GM20000 (cell line): ENCODE data around the gene PCDH17.

ENCODE experiments used
- DNase-seq: peaks from one replicate; pipeline ENCODE4 v3.0.0; 2012; ENCODE audit warnings: low spot score
- CTCF ChIP-seq: IDR thresholded peaks from 2 replicates; pipeline ENCODE4 v1.5.1; 2012; ENCODE audit warnings: mild to moderate bottlenecking, control low read depth; ENCODE audit errors: extremely low read depth, missing control alignments

The PCDH17 gene

DNA sequence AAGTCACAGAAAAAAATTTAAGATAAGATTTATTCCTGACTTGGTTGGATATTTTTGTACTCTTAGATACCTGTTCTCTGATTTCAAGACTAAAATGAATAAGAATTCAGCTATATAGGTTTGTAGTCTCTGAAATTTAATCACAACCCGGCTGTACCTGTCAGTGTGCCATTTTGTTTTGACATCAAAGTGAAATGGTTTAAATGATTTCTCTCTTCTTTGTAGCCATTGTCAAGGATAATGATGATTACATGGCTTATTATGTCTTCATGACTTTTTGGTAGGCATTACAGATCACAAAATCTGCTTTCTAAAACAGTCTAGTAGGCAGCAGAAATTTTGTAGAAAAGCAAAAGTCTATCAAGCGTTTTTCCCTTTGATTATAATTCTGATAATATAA is 72.5 kb downstream of the PCDH17 start:
- no peak for TF ChIP-seq CTCF
- no peak for DNase-seq

DNA sequence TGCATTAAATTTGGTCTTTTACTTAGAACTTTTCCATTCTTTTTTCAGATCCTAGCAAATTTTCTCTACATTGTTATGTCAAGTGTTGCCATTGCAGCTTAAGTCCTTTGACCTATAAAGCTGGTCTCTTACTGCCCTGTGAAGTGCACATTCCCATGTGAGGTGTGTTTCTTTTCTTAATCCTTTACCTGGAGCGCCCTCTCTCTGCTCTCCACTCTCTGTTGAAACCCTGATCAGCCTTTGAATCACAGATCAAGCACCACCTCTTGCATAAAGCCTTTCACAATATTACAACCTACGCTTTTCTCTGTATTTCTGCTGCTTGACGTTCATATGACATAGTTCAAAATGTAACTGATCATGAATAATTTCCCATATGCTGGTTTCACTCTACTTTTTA is 84.8 kb downstream of the PCDH17 start:
- no peak for DNase-seq
- no peak for TF ChIP-seq CTCF

DNA sequence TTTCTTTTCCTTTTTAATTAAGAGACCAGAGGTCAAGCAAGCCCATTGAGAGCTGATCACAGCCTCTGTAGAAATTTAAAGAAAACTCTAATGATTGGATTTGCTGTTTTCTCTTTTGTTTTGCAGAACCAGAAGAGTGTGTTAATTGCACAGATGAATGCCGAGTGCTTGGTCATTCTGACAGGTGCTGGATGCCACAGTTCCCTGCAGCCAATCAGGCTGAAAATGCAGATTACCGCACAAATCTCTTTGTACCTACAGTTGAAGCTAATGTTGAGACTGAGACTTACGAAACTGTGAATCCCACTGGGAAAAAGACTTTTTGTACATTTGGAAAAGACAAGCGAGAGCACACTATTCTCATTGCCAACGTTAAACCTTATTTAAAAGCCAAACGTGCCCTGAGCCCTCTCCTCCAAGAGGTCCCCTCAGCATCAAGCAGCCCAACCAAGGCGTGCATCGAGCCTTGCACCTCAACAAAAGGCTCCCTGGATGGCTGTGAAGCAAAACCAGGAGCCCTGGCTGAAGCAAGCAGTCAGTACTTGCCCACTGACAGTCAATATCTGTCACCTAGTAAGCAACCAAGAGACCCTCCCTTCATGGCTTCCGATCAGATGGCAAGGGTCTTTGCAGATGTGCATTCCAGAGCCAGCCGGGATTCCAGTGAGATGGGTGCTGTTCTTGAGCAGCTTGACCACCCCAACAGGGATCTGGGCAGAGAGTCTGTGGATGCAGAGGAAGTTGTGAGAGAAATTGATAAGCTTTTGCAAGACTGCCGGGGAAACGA is 93.1 kb downstream of the PCDH17 start:
- TF ChIP-seq CTCF = no peak
- DNase-seq = no peak

DNA sequence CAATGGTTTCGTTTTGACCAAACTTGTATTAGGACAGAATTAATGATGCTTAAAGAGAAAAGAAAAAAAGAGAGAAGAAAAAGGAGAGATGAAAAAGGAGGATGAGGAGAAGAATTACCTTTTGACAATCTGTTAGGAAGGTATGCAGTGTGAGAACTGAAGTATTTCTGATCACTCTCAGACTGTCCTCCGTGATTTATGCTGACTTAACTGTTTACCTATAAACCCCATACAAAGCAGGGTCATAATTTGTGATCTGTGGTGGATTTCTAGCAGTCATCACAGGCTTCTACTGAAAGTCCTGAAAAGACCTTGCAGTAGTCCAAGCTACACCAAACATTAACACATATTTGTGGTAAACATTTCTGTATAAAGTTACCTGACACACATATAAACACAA is 93.9 kb downstream of the PCDH17 start:
- DNase-seq = no peak
- TF ChIP-seq CTCF = no peak

- TF ChIP-seq CTCF = no peak
- no peak for DNase-seq
Observed at GRCh38 chr13:57726981-57727380, 95.4 kb downstream of the PCDH17 start.

DNA sequence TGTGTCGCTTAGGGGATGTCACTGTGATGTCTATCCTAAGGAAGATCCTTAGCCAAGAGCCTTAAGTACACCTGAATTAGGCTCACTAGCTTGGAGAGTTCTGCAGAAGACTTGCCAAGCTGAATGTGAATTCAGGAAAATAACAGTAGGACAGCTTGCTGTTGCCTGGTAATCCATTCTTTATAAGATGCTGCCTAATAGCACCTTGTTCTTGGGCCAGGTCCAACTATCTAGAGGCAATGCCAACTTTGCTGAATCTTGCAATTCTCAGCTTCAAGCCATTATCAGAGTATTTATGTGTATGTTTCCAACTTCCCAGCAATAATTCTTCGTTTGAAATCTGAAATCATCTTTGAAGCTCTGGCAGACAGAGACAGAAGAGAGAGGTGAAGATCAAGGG is 102.8 kb downstream of the PCDH17 start:
- no peak for TF ChIP-seq CTCF
- DNase-seq = no peak

- no peak for TF ChIP-seq CTCF
- DNase-seq = no peak
Observed at GRCh38 chr13:57739089-57739488, 107.5 kb downstream of the PCDH17 start.
